Activated CD8-positive, alpha-beta memory T cell treated with anti-CD3 and anti-CD28 coated beads, Interleukin-2, amount 50 U/mL, for 1 hour (primary cell): ENCODE data around the gene DNLZ.

Experiments used
- DNase-seq: peaks from one replicate; pipeline ENCODE4 v3.0.0-alpha.2; 2020; ENCODE audit errors: extremely low read depth

The DNLZ gene

DNA sequence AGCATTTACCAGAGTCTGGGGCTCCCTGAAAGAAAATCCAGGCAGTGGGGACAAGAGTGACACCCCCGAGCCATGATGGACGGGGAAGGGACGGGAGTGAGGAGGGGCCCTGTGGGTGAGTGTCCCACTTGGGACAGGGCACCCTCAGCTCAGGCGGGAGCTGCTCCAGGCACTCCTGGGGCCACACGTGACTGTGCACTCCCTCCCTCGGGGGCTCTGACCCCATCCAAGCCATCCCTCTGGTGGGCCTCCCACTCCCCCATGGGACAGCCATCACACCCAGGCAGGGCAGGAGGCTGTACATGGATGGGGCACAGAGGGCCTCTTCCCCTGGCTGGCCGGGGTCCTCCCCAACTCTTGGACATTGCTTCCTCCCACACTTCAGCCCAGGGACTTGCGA is 12.9 kb upstream of the DNLZ start:
- no peak for DNase-seq

GRCh38 chr9:136375096-136375495 is 11.6 kb upstream of the DNLZ start:
- DNase-seq, result no peak

DNA sequence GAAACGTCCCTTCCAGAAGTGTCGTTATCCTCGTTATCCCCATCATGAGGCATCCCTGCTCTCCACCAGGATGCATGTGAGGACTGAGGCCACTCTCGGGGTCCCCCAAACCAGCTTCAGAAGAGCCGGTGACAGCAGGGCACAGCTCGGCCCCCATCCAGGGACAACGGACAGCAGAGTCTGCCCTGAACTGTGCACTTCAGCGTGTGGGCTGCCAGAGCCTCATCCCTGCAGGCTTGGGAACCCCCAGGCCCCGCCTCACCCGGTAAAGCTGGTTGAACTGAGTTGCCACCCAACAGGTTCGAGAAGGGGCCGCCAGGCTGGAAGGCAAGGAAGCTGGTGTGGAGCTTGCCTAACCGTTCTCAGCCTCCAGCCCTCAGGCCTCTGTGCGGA is 10.6 kb upstream of the DNLZ start:
- DNase-seq, result no peak

DNA sequence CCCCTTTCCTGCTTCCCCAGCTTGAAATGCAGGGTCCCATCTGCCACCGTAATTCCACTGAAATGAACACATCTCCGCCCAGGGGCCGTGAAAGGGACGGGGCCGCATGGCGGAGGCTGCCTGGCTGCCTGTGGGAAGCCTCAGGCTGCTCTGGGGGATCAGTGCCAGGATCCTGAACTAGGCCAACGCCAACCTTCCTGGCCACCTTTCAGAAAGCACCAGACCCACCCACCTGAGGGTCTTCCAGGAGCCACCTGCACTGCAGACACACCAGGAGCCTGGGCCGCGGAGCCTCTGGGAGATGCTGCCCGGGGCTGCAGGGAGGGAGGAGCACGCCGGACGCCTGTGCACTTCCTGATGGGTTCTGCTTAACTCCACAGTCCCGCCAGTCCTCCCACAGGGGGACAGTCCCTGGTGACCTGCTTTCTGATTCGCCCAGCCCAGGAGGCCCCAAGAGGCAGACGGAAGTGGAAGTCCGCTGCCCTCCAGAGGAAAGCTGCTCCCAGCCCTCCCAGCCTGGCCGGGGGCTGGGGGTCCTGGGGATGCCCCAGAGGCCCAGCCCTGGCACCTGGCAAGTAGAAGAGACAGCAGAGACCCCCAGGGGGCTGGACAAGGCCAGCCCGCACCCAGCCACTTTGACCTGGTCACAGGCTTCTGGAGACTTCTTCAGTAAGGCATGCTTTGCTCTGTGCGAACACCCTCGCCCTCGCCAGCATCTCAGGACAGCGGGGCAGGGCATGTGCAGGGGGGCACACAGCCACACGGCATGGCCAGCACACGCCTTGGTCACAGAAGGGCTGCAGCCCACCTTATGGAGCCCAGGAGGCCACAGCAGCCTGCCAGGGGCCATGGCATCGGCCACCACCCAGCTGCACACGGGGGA is 10.0 kb upstream of the DNLZ start, which contains the start of gene CARD9:
TSS of gene CARD9 (minus strand) at position 370 of the 883 bp plus-strand sequence. CDS start 1,591 bp downstream, outside the sequence.
- no peak for DNase-seq

GRCh38 chr9:136372561-136373299 is 9.2 kb upstream of the DNLZ start:
- no peak for DNase-seq

GRCh38 chr9:136372006-136372405 is 8.5 kb upstream of the DNLZ start:
- no peak for DNase-seq

DNA sequence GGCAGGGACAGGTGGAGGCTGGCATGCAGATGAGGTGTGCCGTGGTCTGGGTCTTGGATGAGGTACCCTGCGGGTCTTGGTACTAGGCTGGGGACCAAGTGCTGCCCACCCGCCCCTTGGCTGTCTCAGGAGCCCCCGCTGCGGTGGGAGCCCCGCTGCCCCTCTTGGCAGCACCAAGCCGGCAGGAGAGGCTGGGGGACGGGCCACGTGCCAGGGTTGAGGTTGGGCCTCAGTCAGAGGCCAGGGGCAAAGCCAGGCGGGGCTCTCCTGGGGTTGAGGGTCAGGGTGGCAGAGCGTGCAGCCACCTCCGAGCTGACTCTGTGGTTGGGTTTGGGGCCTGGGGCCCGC is 8.0 kb upstream of the DNLZ start:
- no peak for DNase-seq

DNA sequence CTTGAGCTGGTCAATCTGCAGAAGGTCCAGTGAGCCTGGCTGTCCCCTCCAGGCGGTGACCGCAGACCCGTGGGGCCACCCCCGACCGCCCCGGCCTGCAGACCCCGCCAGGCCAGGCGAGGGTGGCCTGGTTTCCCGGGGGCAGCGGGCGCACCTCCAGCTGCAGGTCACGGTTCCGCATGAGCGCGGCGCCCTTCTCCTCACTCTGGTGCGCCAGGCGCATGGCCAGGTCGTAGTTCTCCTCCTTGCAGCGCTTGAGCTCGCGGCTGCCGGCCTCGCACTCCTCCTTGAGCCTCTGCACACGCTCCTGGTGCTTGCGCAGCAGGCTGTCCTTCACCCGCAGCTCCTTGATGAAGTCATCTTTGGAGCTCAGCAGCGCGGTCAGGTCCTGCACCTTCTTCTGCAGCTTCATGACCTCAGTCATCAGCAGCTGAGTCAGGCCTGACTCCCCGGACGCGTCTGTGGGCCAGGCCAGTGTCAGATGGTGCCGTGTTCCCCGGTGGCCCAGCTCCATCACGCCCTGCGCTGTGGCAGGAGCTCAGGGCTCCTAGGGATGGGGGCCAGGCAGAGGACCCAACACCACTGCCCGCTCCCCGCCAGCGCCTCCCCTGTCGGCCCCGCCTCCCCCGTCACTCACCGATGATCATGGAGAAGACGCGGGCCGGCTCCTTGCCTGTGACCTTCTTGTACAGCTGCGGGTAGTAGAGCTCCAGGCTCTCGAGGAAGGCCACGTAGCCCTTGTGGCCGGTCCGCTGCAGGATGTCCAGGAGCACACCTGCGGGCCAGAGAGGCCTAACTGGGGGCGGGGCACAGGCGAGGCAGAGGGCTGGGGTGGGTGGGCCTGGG is 7.4 kb upstream of the DNLZ start:
- no peak for DNase-seq

GRCh38 chr9:136370037-136370436 is 6.5 kb upstream of the DNLZ start:
- DNase-seq, result no peak

GRCh38 chr9:136368190-136368589 is 4.6 kb upstream of the DNLZ start:
- no peak for DNase-seq

DNA sequence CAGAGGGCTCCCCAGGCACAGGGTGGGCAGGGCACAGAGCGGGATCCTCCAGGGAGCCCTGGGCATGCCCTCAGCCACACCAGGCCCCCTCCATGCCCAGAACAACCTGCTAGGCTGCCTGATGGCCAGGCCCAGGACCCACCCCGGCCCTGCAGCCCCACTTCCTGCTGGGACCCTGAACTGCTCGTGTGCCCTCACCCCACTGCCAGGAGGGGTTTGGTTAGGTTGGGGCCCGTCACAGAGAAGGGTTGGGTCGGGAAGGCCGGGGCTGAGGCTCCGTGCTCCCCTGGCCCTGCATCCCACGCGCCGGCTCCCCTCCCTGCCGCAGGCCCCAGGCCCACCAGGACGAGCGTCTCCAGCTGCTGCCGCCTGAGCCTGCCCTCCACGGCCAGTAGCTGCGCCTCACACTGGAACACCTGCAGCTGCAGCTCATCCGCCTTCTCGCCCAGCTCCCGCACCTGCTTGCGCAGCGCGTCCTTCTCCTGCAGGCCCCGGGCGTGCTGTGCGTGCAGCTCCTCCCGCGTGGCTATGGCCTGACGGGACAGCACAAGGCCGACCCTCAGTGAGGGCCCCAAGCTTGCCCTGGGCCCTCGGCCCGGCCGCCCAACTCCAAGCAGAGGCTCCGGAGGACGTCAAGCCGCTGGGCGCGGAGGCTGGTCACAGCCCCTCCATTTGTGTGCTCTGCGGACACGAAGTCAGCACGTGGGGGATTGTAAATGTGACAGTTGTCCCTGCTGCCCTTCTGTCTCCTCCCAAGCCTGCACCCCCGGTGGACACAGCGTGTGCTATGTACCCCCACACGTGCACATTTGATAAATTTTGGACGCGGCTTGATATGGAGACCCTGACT is 4.0 kb upstream of the DNLZ start:
- no peak for DNase-seq

GRCh38 chr9:136366826-136367225 is 3.3 kb upstream of the DNLZ start:
- no peak for DNase-seq

DNA sequence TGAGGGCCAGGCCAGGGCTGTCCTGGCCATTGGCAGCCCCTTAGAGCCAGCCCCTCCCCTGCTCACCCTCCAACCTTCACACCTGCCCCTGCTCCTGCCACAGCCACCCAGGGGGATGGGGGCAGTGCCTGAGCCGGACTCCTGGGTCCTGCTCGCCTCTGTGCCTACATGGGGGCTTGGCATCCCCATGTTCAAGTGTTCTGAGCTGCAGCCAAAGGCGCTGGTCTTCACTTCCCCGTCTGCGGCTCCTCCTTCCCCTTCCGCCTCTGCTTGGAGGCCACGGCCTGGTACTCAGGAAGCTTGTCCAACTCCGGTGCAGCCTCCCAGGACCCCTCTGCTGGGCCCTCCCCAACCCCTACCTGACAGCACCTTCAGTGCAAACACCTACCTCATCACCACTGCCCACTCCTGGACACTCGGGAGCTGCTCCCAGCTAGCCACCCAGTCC is 2.3 kb upstream of the DNLZ start:
- DNase-seq, result no peak

GRCh38 chr9:136364942-136365774 is 1.6 kb upstream of the DNLZ start:
- no peak for DNase-seq

DNA sequence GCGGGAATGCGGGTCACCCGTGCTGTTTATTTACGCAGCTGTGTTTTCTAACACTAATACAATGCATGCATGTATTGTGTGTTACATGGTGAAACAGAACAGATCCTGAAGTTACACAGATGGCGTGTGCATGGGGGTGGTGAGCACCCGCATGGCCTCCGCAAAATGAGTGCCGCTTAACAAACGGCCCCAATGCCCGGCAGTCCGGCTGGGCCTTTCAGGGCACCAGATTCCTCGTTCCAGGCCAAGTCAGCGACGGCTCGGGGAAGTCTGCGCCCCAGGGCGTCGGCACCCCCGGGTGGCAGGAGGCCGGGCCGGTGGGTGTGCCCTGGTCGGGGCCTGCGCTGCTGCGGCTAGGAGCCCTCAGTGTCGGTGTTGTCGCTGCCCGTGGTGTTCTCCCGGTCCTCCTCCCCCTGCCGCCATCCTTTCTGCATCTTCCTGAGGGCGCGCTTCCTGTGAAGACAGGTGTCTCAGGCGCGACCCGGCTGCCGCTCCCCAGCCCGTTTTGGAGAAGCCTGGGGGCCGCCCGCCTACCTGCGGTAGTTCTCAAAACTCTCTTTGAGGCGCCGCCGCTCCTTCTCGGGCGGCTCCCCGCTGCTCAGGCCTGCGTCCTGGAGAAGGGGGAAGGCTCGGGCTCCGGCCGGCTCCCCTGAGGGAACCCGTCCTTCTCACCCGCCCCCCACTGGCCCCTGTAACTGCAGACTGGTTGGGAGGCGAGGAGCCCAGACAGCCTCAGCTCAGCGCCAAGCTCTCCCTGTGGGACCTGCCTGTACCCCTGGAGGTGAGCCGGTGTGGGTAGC is 605 bp upstream of the DNLZ start:
- DNase-seq, result no peak

- DNase-seq, result no peak
These were observed 1.1 kb downstream of the DNLZ start for GRCh38 chr9:136362450-136362784.

- DNase-seq, result no peak
These were observed 1.6 kb downstream of the DNLZ start for GRCh38 chr9:136361754-136362449.

DNA sequence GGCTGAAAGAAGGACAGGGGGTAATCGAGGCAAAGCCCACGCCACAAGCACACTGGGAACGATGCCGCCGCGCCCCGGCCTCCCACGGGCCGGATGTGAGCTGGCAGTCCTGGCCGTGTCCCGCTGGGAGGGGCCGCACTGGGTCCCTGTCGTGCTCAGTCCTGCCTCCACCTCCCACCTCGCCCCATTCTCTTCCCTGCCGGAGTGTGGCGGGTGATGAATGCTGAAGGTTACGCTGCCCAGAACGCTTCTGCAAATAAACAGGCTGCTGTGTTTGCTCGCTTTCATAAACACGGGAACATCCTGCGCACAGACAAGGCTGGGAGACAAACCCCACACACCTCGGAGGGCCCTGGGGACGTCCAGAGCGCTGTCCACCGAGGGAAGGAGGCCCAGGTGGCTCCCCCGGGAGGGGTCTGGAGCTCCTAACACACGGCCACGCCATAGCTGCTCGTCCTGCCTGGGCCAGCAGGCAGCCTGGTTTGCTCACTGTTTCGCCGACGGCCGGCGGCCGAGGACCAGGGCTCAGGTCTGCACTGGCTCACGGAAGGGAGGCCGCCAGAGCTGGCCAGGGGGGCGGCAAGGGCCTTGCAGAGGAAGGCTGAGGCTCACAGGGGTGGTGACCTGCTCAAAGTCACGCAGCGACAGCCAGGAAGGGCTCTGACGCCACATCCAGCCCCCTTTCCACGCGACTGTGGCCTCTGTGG is 2.3 kb downstream of the DNLZ start:
- DNase-seq, result no peak
